Stimulated activated naive CD8-positive, alpha-beta T cell treated with anti-CD3 and anti-CD28 coated beads, Interleukin-15, Interleukin-2, amounts not matched to agents 100 ng/mL and 50 ng/mL, for 24 hours (primary cell): Measurements from ENCODE around the gene CEPT1.
A peak's percentile ranks its signal among the peaks of the same experiment; 100 is the strongest.

Experiments used
- H3K27ac Mint-ChIP-seq: one replicate; pipeline ENCODE4 v1.8.0; 2021; ENCODE audit warnings: mild to moderate bottlenecking, mixed read lengths
- H3K27me3 Mint-ChIP-seq: one replicate; pipeline ENCODE4 v1.8.0; 2021; ENCODE audit warnings: mixed read lengths
- H3K36me3 Mint-ChIP-seq: one replicate; pipeline ENCODE4 v1.8.0; 2021; ENCODE audit warnings: low read depth, mixed read lengths
- H3K4me1 Mint-ChIP-seq: one replicate; pipeline ENCODE4 v1.8.0; 2021; ENCODE audit warnings: low read depth, mixed read lengths
- H3K4me3 Mint-ChIP-seq: one replicate; pipeline ENCODE4 v1.8.0; 2021; ENCODE audit warnings: mild to moderate bottlenecking, mixed read lengths
- H3K9me3 Mint-ChIP-seq: one replicate; pipeline ENCODE4 v1.8.0; 2021; ENCODE audit warnings: mixed read lengths

Gene CEPT1

DNA sequence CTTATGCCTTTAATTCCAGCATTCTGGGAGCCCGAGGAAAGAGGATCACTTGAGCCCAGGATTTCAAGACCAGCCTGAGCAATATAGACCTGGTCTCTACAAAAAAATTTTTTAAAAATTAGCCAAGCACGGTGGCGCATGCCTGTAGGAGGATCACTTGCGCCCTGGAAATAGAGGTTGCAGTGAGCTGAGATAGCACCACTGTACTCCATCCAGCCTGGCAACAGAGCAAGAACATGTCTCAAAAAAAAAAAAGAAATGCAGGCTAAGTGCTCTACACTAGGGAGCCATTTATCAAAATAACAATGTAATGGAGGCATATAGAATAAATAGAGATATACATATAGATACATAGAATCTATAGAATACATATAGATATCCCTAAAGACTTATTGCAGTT lies 23.3 kb downstream of the CEPT1 start:
- Mint-ChIP-seq H3K4me3 (no peak overlapping the region), H3K27ac (no peak overlapping the region), H3K27me3 (no peaks in the 10 kb centered on the region), H3K9me3 (no peaks in the 10 kb centered on the region), H3K4me1 (peaks cover 3% of the 10 kb centered on the region), H3K36me3 (peaks cover 48% of the 10 kb centered on the region)

DNA sequence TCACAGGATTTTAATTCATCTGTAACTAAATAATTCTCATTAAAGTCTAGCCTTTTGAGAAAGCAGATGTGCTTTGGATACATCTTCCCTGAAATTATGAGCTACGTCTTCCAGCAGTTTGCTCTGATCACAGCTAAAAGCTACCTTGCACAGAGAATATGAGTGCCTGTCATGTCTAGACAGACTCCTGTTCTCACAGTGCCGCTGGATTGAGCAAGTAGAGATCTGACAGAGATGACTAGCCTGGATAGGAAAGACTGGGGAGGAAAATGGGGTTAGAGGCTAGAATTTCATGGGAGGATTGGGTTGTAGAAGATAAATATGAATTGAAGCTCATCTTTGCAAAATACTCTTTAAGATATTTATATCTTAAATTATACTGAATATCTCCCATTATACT lies 24.1 kb downstream of the CEPT1 start:
- H3K4me3 Mint-ChIP-seq: no peak overlapping the region
- H3K36me3 Mint-ChIP-seq: peaks cover 50% of the 10 kb centered on the region
- no peak overlapping the region for H3K27ac Mint-ChIP-seq
- no peaks in the 10 kb centered on the region for H3K27me3 Mint-ChIP-seq
- H3K9me3 Mint-ChIP-seq: no peaks in the 10 kb centered on the region
- peaks cover 3% of the 10 kb centered on the region for H3K4me1 Mint-ChIP-seq

DNA sequence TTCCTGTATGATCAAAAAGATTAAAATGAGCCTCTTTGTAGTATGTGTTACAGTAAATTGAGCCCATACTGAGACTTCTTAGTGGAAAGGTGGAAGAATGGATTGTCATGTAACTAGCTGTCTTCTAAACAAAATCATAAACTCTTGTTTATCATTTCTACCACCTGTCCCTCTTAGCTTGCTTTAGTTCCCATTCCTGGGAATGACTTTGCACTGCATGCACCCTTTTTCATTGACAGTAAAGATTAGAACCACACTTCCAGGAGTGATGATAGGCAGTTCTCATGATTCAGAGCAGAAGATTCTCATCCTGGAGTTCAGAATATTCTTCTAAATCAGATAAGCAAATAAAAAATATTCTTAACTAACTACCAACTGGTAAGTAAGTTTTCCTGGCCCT lies 32.4 kb downstream of the CEPT1 start:
- Mint-ChIP-seq H3K4me1 (peaks cover 24% of the 10 kb centered on the region), H3K4me3 (no peak overlapping the region), H3K9me3 (no peaks in the 10 kb centered on the region), H3K36me3 (peaks cover 73% of the 10 kb centered on the region), H3K27me3 (no peaks in the 10 kb centered on the region), H3K27ac (no peak overlapping the region)

DNA sequence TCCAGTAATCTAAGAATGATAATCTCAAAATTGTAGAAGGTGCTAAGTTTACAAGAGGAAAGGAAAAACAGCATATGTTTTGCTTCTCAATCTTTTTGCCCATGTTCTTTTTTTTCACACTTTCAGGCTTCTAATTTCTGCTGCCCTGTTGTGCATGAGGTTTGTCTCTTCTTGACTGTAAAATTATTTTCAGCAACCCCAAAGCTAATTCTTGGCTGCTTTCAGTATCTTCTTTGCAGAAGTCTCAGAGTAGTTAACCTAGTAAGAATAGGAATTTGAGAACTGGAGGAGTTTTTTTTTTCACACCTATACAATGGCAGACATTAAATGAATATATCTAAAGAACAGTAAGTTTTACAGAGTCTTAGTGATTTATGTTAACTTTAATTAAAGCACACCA lies 34.0 kb downstream of the CEPT1 start:
- no peak overlapping the region for H3K4me3 Mint-ChIP-seq
- peaks cover 28% of the 10 kb centered on the region for H3K4me1 Mint-ChIP-seq
- H3K36me3 Mint-ChIP-seq: peaks cover 72% of the 10 kb centered on the region
- H3K9me3 Mint-ChIP-seq: no peaks in the 10 kb centered on the region
- no peak overlapping the region for H3K27ac Mint-ChIP-seq
- H3K27me3 Mint-ChIP-seq: no peaks in the 10 kb centered on the region

DNA sequence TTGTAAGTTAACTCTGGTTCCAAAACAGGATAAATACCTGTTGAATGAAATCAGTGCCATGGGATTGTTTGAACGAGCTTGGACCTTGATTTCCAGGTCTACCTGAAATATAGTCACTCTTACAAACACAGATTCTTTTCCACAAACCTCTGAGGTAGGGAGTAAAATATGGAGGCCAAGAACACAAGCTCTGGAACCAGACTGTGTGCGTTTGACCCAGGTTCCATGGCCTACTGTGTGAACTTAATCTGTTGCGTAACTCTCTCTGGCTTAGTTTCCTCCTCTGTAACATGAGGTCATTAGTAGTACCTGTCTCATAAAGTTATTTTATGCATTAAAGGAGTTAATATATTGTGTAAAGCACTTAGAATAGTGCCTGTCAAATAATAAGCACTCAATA lies 35.3 kb downstream of the CEPT1 start:
- H3K4me1 Mint-ChIP-seq: peaks cover 28% of the 10 kb centered on the region
- no peaks in the 10 kb centered on the region for H3K27me3 Mint-ChIP-seq
- no peak overlapping the region for H3K4me3 Mint-ChIP-seq
- H3K36me3 Mint-ChIP-seq: peaks cover 73% of the 10 kb centered on the region
- H3K27ac Mint-ChIP-seq: no peak overlapping the region
- no peaks in the 10 kb centered on the region for H3K9me3 Mint-ChIP-seq

DNA sequence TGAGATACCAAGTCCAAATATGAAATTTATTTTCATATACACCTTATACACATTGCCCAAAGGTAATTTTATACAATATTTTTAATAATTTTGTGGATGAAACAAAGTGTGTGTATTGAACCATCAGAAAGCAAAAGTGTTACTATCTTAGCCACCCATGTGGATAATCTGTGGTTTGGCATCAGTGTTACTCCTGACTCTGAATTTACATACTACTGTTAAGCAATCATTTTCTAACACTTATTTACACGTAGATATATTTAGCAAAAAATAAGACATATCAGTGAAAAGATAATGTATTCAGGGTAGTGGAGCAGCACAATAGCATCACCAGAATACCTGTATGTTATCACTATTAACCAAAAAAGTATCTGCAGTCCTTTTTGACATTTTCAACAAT lies 36.7 kb downstream of the CEPT1 start:
- Mint-ChIP-seq H3K9me3 (no peaks in the 10 kb centered on the region), H3K4me1 (peaks cover 29% of the 10 kb centered on the region), H3K36me3 (peaks cover 75% of the 10 kb centered on the region), H3K27ac (no peak overlapping the region), H3K27me3 (no peaks in the 10 kb centered on the region), H3K4me3 (no peak overlapping the region)

DNA sequence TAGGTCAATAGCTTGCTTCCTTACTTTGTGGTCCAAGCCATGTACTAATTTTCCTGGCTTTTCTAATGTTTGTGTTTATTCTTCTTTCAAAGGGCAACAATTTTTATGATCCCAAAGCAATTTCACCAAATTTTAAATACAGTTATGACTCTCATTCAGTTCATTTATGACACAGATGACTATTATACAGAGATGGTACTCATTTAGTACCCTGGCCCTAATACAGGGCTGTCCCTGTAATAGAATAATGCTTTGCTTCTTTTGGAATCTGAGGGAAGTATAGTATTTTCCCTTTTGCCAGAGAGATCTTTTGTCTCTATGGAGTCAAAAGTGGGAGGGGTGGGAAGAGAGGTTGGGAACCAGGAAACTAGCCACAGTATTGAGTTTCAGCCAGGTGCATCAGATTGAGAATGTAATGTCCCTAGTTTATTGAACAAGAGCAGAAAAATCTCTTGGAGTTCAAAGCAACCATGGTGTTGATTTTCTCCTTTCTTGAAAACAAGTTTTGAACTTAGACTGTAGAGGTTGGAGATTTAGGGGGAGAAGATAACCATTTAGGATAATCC lies 40.0 kb downstream of the CEPT1 start:
- H3K9me3 Mint-ChIP-seq: no peaks in the 10 kb centered on the region
- H3K36me3 Mint-ChIP-seq: peaks cover 84% of the 10 kb centered on the region
- H3K27ac Mint-ChIP-seq: peak overlapping the region; percentile 16
- no peaks in the 10 kb centered on the region for H3K27me3 Mint-ChIP-seq
- no peak overlapping the region for H3K4me3 Mint-ChIP-seq
- H3K4me1 Mint-ChIP-seq: peaks cover 32% of the 10 kb centered on the region

DNA sequence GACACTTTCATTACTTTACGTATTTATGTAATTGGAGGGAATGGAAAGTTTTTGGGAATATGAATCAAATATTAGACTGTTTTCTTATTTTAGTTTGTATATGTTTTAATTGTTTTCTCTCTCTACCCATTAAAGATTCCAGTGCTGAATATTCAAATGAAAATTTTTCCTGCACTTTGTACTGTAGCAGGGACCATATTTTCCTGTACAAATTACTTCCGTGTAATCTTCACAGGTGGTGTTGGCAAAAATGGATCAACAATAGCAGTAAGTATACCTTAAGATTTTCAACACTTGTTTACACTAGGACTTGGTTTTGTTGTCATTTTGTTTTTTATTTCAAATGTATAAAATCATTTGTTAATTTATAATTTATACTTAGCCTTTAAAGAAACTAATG lies 42.0 kb downstream of the CEPT1 start:
- H3K36me3 Mint-ChIP-seq: peaks cover 84% of the 10 kb centered on the region
- no peaks in the 10 kb centered on the region for H3K9me3 Mint-ChIP-seq
- H3K4me1 Mint-ChIP-seq: peaks cover 47% of the 10 kb centered on the region
- no peak overlapping the region for H3K4me3 Mint-ChIP-seq
- no peaks in the 10 kb centered on the region for H3K27me3 Mint-ChIP-seq
- H3K27ac Mint-ChIP-seq: no peak overlapping the region

DNA sequence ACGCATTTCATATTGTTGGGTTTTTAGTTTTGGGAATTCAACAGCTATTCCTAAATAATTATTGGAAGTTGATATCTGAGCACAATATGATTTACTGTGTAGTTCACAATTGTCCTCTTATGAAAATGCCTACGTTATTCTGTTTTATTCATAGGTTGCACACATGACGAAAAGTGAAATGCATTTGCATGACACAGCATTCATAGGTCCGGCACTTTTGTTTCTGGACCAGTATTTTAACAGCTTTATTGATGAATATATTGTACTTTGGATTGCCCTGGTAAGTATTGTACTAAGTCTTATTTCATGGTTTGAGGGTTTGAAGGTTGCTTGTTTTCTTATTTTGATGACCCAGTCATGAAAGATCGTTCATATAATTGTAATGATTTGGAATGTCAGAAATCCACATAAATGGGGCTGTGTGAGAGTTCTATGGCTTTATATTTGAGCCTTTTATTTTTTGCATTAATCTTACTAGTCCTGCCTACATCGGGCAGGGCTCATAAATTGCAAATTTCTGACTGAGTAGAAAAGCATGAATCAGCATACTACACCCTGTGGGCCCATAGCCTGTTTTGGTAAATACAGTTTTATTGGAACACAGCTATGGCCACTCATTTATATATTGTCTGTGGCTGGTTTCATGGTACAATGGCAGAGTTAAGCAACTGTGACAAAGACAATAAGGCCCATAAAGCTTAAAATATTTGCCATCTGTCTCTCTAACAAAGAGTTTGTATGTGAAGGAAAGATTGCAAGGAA lies 43.5 kb downstream of the CEPT1 start:
- no peak overlapping the region for H3K4me3 Mint-ChIP-seq
- H3K9me3 Mint-ChIP-seq: no peaks in the 10 kb centered on the region
- H3K27ac Mint-ChIP-seq: peak overlapping the region; percentile 59
- H3K27me3 Mint-ChIP-seq: no peaks in the 10 kb centered on the region
- H3K36me3 Mint-ChIP-seq: peaks cover 86% of the 10 kb centered on the region
- peaks cover 56% of the 10 kb centered on the region for H3K4me1 Mint-ChIP-seq

DNA sequence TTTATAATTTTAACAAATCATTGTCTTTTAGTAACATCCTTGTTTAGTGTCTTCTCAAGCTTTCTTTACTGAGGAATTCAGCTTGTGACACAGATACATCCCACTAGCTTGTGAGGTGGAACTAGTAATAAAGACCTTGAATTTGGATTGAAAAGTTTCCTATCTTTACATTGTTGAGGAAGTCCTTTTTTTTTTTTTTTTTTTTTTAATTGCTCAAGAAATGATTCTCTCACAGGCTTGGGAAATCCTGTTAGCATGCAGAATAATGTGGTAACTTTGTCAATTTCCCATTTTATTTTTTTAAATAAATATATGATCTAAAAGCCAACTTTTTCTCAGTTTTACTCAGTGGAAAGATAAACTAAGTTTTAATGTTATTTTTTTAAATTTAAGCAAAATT lies 44.6 kb downstream of the CEPT1 start:
- Mint-ChIP-seq H3K27me3 (no peaks in the 10 kb centered on the region), H3K9me3 (no peaks in the 10 kb centered on the region), H3K36me3 (peaks cover 89% of the 10 kb centered on the region), H3K4me1 (peaks cover 64% of the 10 kb centered on the region), H3K27ac (no peak overlapping the region), H3K4me3 (no peak overlapping the region)

DNA sequence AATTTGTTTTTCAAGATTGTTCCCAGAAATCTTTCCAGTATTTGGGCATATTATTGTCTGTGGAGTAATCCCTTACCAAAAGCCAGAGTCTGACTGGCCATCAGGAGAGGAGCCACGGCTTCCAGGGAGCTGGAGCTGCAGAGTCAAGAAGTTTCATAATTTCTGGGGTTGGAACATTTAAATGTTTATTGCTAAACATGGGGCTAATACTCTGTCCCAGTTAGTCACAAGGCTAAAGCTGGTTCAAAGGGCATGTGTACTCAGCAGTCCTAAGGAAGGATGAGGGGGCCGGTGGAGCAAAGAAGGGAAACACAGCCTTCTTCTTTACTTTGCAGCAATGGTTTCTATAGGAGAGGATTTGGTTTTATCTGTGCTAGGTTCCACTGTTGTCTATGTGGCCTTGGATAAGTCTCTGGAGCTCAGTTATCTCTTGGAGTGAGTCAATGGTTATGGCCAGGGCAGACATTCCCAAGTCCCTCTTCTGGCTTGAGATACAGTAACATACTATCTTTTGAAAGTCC lies 51.0 kb downstream of the CEPT1 start:
- Mint-ChIP-seq H3K9me3 (no peaks in the 10 kb centered on the region), H3K27ac (peak overlapping the region; percentile 57), H3K36me3 (peaks cover 97% of the 10 kb centered on the region), H3K27me3 (no peaks in the 10 kb centered on the region), H3K4me1 (peaks cover 94% of the 10 kb centered on the region), H3K4me3 (no peak overlapping the region)

DNA sequence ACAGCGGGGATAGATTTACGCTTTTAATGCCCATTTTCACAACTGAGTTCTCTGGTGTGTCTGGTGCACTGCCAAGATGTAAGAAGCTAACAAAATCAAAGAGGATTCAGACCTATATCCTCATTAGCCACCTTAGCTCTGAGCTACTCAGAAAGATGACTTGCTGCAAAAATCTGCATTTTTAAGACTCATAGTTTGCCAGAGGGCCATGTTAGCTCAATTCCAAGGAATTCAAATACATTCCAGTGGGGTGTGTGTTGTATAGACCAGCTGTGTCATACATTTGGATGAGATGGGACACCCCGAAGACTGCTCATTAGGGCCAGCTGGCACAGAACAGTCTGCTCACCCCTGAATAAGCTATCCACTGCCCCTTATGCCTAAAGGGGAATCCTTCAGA lies 51.5 kb downstream of the CEPT1 start:
- Mint-ChIP-seq H3K36me3 (peaks cover 99% of the 10 kb centered on the region), H3K9me3 (no peaks in the 10 kb centered on the region), H3K27ac (peak overlapping the region; percentile 100), H3K27me3 (no peaks in the 10 kb centered on the region), H3K4me3 (no peak overlapping the region), H3K4me1 (peaks cover 94% of the 10 kb centered on the region)

DNA sequence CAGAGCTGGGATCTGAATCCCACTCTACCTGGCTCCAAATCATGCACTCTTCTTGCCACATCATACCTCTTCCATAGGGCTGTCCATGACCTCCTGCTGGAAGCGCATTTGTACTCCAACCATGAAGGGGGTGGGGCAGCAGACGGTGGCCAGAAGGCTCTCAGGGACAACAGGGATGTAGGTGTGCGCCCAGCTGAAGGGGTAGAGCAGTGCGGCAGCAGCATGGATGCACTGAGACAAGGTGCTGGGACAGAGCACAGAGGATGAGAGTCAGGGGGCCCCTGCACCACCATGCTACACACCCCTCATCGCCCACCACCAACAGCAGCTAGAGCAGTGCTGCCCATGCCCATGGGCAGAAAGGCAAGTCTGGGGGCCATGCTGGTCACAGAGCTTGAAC lies 52.1 kb downstream of the CEPT1 start:
- Mint-ChIP-seq H3K4me1 (peaks cover 94% of the 10 kb centered on the region), H3K9me3 (no peaks in the 10 kb centered on the region), H3K27me3 (no peaks in the 10 kb centered on the region), H3K4me3 (peak overlapping the region; percentile 98), H3K36me3 (peaks cover 99% of the 10 kb centered on the region), H3K27ac (peak overlapping the region; percentile 100)

DNA sequence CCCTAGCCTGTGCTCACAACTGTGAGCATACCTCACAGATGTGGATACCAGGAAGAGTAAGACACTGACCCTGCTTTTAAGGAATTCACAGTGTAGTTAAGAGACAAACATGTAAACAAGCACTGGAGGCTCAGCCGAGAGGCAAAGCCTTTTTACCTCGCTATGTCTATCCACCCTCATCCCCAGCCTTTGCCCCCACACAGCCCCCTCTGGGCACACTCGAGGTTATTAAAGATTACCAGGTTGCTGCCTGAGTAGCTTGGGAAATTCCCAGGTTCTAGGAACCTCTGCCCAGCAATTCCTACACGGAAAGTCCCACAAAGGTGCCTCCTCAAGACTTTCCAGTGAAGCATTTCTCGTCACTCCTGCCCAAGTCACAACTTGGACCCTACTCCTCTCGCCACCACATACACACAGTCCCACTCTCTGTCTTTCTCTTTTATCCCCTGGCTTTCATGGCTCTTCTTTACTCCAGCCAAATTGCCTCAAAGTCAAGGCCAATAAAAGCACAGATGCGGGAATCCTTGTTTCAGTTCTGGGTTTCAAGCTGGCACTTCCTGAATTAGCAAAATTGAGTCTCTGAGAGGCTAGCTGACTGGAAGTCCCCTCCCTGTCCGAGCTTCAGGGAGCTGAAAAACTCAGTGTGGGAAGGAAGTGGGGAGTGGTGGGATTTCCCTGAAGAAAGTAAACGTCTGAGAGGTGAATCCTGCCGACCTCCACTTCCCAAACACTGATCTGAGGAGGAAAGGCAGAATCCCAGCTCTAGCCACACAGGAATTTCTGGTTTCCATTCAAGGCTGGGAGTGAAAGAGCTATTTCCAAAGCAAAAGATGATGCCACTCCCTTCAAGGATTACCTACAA lies 52.9 kb downstream of the CEPT1 start:
- Mint-ChIP-seq H3K27me3 (no peaks in the 10 kb centered on the region), H3K4me3 (peak overlapping the region; percentile 98), H3K36me3 (peaks cover 100% of the 10 kb centered on the region), H3K27ac (peak overlapping the region; percentile 100), H3K4me1 (peaks cover 99% of the 10 kb centered on the region), H3K9me3 (no peaks in the 10 kb centered on the region)
